ENCODE results near the gene SAMD14. TPM values are rescaled to one million over a fixed set of nuclear protein-coding genes. Genes with fewer than 3 reads are reported as not detected.

SAMD14 gene
- total and polyA plus RNA-seq, 12 donors = 1.1 to 12.6 (median 3.3) TPM

DNA sequence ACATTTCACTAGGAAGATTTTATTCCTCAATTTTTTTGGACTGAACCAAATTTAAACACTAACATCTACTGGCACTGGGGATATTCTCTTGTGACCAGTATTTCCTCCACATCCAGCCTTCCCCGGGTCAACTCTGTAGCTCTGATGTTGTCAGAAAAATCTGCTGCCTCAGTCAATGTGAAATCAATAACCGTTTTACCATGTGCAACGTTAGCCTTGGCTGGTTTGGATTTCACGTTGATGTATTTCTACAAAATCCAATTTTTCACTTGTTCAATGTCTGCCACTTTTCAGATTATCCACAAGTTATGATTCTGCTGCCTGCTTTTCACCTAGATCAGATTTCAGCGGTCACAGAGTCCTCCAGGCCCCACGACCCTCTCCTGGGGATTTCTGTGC lies 43.0 kb upstream of the SAMD14 start:
- 73 to 86% (median 80%) methylated on average over 6 of the region's 6 CpGs for WGBS, 4 donors
- Histone ChIP-seq H3K27ac (peak overlapping the region in 2 of 5 donors; percentile 54 to 77), H3K4me1 (replicated peaks in 1 of 2) (peaks cover 5 to 7% of the 10 kb centered on the region in 2 donors), H3K9me3 (replicated peaks in 1 of 3) (no peaks in the 10 kb centered on the region), H3K36me3 (replicated peaks in 1 of 2) (no peaks in the 10 kb centered on the region), H3K4me3 (no peak overlapping the region), H3K27me3 (no peaks in the 10 kb centered on the region)
- intact Hi-C loops (cut with DNase I) = no loop called here
- DNase-seq = no peak
- TF ChIP-seq POLR2A (IDR thresholded peaks at IDR 0.05) (no peak), CTCF (IDR thresholded peaks at IDR 0.05) (no peak)

- H3K4me1 ChIP-seq (replicated peaks in 1 of 2) = no peaks in the 10 kb centered on the region
- H3K27ac ChIP-seq = no peak overlapping the region
- no peaks in the 10 kb centered on the region for H3K36me3 ChIP-seq (replicated peaks in 1 of 2)
- no peaks in the 10 kb centered on the region for H3K27me3 ChIP-seq
- DNase-seq = no peak
- TF ChIP-seq CTCF (IDR thresholded peaks at IDR 0.05) = no peak
- H3K9me3 ChIP-seq (replicated peaks in 1 of 3) = no peaks in the 10 kb centered on the region
- intact Hi-C loops (cut with DNase I) = no loop called here
- H3K4me3 ChIP-seq = no peak overlapping the region
- WGBS, 4 donors = 85 to 91% (median 89%) methylated on average over 9 to 11 of the region's 11 CpGs
Observed at GRCh38 chr17:50172130-50172529, 42.2 kb upstream of the SAMD14 start.

- H3K4me3 ChIP-seq = no peak overlapping the region
- TF ChIP-seq POLR2A (IDR thresholded peaks at IDR 0.05) = no peak
- no peak for DNase-seq
- H3K27me3 ChIP-seq = no peaks in the 10 kb centered on the region
- intact Hi-C loops (cut with DNase I) = no loop called here
- no peaks in the 10 kb centered on the region for H3K36me3 ChIP-seq (replicated peaks in 1 of 2)
- H3K9me3 ChIP-seq (replicated peaks in 1 of 3) = no peaks in the 10 kb centered on the region
- no peak overlapping the region for H3K27ac ChIP-seq
- 81 to 90% (median 87%) methylated on average over 8 to 17 of the region's 17 CpGs for WGBS, 4 donors
- H3K4me1 ChIP-seq (replicated peaks in 1 of 2) = no peaks in the 10 kb centered on the region
Observed at GRCh38 chr17:50171371-50172071, 41.6 kb upstream of the SAMD14 start.

DNA sequence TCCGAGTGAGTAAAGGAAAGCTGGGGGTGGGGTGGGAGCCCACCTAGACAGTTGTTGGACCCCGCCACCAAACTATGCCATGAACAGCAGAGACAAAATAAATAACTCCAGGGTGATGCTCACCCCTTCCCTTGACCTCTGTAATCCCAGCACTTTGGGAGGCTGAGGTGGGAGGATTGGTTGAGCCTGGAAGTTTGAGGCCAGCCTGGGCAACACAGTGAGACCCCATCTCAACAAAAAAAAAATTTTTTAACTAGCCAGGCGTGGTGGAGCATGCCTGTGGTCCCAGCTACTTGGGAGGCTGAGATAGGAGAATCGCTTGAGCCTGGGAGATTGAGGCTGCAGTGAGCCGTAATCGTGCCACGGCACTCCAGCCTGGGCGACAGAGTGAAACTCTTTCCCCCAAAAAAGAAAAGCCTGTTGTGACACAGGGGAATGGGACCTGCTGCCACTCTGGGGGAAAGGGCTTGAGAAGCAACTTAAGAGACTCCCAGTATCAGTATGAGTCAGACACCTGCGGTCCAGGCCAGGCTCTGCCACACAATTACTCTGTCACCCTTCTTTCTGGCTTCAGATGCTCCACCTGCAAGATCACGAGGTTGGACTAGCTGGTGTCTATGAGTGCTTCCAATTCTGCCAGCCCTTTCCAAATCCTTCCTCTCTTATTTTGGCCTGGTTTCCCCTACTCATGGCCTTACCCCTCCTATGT lies 40.9 kb upstream of the SAMD14 start:
- Histone ChIP-seq H3K4me3 (no peak overlapping the region), H3K27me3 (no peaks in the 10 kb centered on the region), H3K4me1 (replicated peaks in 1 of 2) (no peaks in the 10 kb centered on the region), H3K9me3 (replicated peaks in 1 of 3) (no peaks in the 10 kb centered on the region), H3K27ac (no peak overlapping the region), H3K36me3 (replicated peaks in 1 of 2) (no peaks in the 10 kb centered on the region)
- intact Hi-C loops (cut with DNase I) = no loop called here
- WGBS, 4 donors = 84 to 85% (median 84%) methylated on average over 10 of the region's 10 CpGs
- DNase-seq = no peak
- TF ChIP-seq POLR2A (IDR thresholded peaks at IDR 0.05) (no peak), CTCF (IDR thresholded peaks at IDR 0.05) (no peak)
